Activated gamma-delta T cell (primary cell): ENCODE data around the gene ELF2.
"Not testable (repeated sequence)": the region's sequence is repeated elsewhere in the genome, so short reads cannot be mapped to it uniquely, and the experiment has no call there.

ENCODE experiments used
- DNase-seq: peaks from one replicate; lab custom pipeline; 2025; lab: John Stamatoyannopoulos, UW

ELF2 gene

GRCh38 chr4:139018971-139019758, 157.9 kb downstream of the ELF2 start:
- no peak for DNase-seq

GRCh38 chr4:139018501-139018900, 158.5 kb downstream of the ELF2 start:
- DNase-seq, result no peak

GRCh38 chr4:139017861-139018260, 159.2 kb downstream of the ELF2 start:
- no peak for DNase-seq

GRCh38 chr4:139015948-139016471, 161.0 kb downstream of the ELF2 start:
- no peak for DNase-seq

GRCh38 chr4:139015269-139015947, 161.6 kb downstream of the ELF2 start, which contains the start of gene NOCT:
Gene NOCT, plus strand, starts transcription at chr4:139015781. Its CDS starts 201 bp downstream, at chr4:139015982.
- peak; percentile 90 for DNase-seq

- DNase-seq, result no peak
Observed at GRCh38 chr4:139014371-139015268, 162.4 kb downstream of the ELF2 start.

- DNase-seq, result no peak
Observed at GRCh38 chr4:139011225-139011950, 165.6 kb downstream of the ELF2 start.

GRCh38 chr4:139009702-139010101, 167.3 kb downstream of the ELF2 start:
- no peak for DNase-seq

GRCh38 chr4:139008278-139008677, 168.7 kb downstream of the ELF2 start:
- not testable (repeated sequence) for DNase-seq

- no peak for DNase-seq
Observed at GRCh38 chr4:139007640-139008039, 169.4 kb downstream of the ELF2 start.
